Measurements from ENCODE around the gene LDB3. TPM values are rescaled to one million over a fixed set of nuclear protein-coding genes. Genes with fewer than 3 reads are reported as not detected.
A peak's percentile ranks its signal among the peaks of the same experiment; 100 is the strongest.

LDB3 gene
- total and polyA plus RNA-seq, 5 experiments from 2014 or later = 0.08 to 0.29 TPM; not detected in 3

GRCh38 chr10:86662186-86663045, 5.9 kb upstream of the LDB3 start:
- no peak overlapping the region for H3K4me3 Mint-ChIP-seq
- no peak for DNase-seq
- no peaks in the 10 kb centered on the region for H3K36me3 Mint-ChIP-seq
- no peaks in the 10 kb centered on the region for H3K9me3 Mint-ChIP-seq
- no peaks in the 10 kb centered on the region for H3K27me3 Mint-ChIP-seq
- POLR2A ChIA-PET = no interaction called here
- ATAC-seq = no peak
- H3K27ac Mint-ChIP-seq = no peak overlapping the region
- peaks cover 0 to 2% (median 0%) of the 10 kb centered on the region in 4 donors for H3K4me1 Mint-ChIP-seq

GRCh38 chr10:86663046-86663345, 5.3 kb upstream of the LDB3 start:
- H3K9me3 Mint-ChIP-seq = no peaks in the 10 kb centered on the region
- peaks cover 0 to 2% (median 0%) of the 10 kb centered on the region in 4 donors for H3K4me1 Mint-ChIP-seq
- DNase-seq (no peak), ATAC-seq (no peak)
- H3K27me3 Mint-ChIP-seq = no peaks in the 10 kb centered on the region
- H3K27ac Mint-ChIP-seq = no peak overlapping the region
- H3K4me3 Mint-ChIP-seq = no peak overlapping the region
- POLR2A ChIA-PET = no interaction called here
- no peaks in the 10 kb centered on the region for H3K36me3 Mint-ChIP-seq

DNA sequence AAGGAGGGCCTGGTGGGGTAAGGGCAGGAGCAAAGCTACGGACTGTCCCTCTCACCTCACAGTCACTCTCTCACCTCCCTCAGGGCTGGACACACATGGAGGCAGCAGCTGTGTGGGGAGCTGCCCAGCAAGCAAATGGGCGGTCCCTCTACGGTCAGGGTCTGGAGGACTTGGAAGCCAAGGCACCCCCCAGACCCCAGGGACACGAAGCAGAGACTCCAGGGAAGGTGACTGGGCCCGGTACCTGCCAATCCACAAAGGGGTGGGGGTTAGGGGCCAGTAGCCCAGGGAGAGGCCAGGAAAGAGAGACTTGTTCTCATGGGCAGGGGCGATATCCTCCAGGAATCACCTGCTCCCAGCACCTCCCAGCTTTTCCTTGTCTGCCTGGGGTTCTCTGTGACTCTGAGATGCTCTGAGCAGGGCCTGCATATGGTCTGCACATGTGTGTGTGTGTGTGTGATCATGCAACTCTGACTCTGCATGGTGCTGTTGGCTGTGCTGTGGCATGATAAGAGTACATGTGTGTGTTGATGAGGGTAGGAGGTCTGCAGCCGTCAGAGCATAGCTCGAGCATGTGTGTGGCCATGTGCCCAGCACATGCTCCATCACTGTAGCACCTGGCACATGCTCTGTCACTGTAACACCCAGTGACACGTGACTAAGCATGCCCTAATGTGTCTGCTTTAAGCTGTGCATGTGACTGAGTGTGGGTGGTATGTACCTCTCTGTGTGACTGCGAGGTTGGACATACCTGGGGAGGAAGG, 4.6 kb upstream of the LDB3 start:
- Mint-ChIP-seq H3K4me1 (peaks cover 0 to 2% (median 0%) of the 10 kb centered on the region in 4 donors), H3K4me3 (no peak overlapping the region), H3K27ac (no peak overlapping the region), H3K27me3 (no peaks in the 10 kb centered on the region), H3K9me3 (no peaks in the 10 kb centered on the region), H3K36me3 (no peaks in the 10 kb centered on the region)
- ATAC-seq = no peak
- POLR2A ChIA-PET = no interaction called here
- DNase-seq = no peak

DNA sequence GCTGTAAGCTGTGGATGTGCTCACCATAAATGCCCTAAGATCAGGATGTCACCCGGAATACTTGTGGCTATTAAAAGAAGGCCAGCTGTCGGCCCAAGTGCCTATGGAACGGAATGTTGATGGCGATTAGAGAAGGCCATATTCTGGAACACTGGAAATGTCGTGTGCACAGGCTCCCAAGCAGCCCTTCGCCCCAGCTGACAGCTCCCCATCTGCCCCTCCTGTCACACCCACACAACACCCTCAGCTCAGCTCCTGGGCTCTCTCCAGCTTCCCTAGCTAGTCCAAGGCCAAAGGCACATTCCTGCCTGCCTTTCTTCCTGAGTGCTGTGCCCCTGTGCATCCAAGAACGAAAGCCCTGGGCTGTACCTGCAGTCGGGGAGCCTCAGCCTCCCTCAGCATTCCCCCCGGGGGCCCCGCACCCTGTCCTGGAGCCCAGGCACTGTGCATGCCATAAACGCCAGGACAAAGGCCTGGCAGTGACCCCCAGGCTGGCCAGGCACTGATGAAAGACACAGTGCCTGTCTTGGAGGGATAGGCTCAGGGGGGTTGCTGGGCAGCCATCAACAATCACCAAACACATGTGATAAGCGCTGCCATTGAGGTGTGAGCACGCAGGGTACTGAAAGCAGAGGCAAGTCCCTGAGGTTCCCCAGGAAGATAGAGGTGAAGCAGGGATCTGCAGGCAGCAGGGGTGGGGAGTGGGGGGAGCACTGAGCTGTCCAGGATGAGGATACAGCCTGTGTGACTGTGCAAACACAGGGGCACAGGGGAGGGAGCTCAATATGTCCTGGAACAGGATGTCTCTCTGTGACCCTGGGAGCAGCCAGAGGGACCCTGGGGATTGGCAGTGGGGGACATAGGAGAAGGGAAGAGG, 3.7 kb upstream of the LDB3 start:
- POLR2A ChIA-PET = no interaction called here
- no peak for DNase-seq
- ATAC-seq = no peak
- Mint-ChIP-seq H3K27me3 (no peaks in the 10 kb centered on the region), H3K36me3 (no peaks in the 10 kb centered on the region), H3K27ac (no peak overlapping the region), H3K9me3 (no peaks in the 10 kb centered on the region), H3K4me3 (no peak overlapping the region), H3K4me1 (peaks cover 0 to 2% (median 0%) of the 10 kb centered on the region in 4 donors)

- no peaks in the 10 kb centered on the region for H3K36me3 Mint-ChIP-seq
- POLR2A ChIA-PET = no interaction called here
- DNase-seq (no peak), ATAC-seq (no peak)
- H3K4me1 Mint-ChIP-seq = peaks cover 0 to 2% (median 0%) of the 10 kb centered on the region in 4 donors
- H3K9me3 Mint-ChIP-seq = no peaks in the 10 kb centered on the region
- no peaks in the 10 kb centered on the region for H3K27me3 Mint-ChIP-seq
- no peak overlapping the region for H3K4me3 Mint-ChIP-seq
- H3K27ac Mint-ChIP-seq = no peak overlapping the region
Observed at GRCh38 chr10:86665218-86665607, 3.1 kb upstream of the LDB3 start.

DNA sequence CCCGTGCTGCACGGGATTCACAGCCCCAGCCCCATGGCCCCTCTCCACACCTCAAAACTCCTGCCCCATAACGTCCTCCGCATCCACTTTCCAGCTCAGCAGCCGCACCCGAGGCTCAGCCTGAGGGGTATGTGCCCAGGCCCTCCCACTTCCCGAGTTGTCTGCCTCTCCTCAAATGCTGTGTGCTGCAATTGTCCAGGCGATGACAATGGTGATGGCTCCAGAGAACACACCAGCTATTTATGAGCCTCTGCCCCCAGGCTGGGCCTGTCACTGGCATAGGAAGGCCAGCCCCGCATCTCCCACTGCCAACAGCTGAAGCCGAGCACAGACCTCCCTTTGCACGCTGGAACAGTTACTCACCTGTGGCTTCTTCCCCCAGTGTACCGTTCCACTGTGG, 2.4 kb upstream of the LDB3 start:
- Mint-ChIP-seq H3K36me3 (no peaks in the 10 kb centered on the region), H3K27me3 (no peaks in the 10 kb centered on the region), H3K4me3 (no peak overlapping the region), H3K9me3 (no peaks in the 10 kb centered on the region), H3K27ac (peak overlapping the region in 1 of 10 donors; percentile 28), H3K4me1 (peaks cover 0 to 2% (median 0%) of the 10 kb centered on the region in 4 donors)
- DNase-seq (no peak), ATAC-seq (no peak)
- POLR2A ChIA-PET = no interaction called here

GRCh38 chr10:86666538-86666937, 1.8 kb upstream of the LDB3 start:
- Mint-ChIP-seq H3K4me1 (peaks cover 0 to 2% (median 0%) of the 10 kb centered on the region in 4 donors), H3K27me3 (no peaks in the 10 kb centered on the region), H3K9me3 (no peaks in the 10 kb centered on the region), H3K4me3 (no peak overlapping the region), H3K36me3 (no peaks in the 10 kb centered on the region), H3K27ac (no peak overlapping the region)
- DNase-seq = no peak
- POLR2A ChIA-PET = no interaction called here
- ATAC-seq = no peak

DNA sequence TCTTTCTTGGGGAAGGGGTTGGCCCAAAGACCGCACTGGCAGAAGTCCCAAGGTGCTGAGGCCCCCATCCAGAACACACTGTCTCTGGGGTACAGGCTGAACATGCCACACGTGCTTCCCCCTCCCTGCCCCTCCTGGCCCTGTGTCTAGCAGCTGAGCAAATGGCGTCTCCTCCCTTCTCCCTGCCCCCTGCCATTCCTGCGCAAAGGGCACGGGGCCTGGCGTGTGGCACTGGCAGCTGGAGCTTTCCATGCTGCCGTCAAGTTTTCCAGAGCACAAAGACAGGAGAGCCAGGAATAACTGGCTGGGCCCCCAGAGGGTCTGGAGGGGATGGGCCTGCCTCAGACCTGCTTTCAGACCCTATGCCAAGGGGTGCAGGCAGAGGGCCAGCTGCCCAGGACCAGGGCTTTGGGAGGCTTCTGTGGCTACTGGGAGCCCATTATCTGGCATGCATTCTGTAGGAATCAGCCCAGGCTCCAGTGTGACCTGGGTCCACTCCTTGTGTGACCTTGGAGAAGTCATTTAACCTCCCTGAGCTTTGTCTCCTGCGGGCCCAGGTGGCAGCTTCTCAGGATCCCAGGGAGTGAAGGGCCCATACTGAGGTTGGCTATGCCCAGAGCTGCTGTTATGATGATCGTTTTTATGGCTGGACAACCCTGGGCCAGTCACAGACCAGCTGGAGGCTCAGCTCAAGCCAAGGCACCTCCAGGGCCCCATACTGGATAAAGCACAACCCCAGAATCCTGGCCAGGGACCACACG, 710 bp upstream of the LDB3 start:
- no peak overlapping the region for H3K27ac Mint-ChIP-seq
- no peaks in the 10 kb centered on the region for H3K27me3 Mint-ChIP-seq
- no peaks in the 10 kb centered on the region for H3K36me3 Mint-ChIP-seq
- H3K9me3 Mint-ChIP-seq = no peaks in the 10 kb centered on the region
- POLR2A ChIA-PET = no interaction called here
- H3K4me3 Mint-ChIP-seq = no peak overlapping the region
- no peak for ATAC-seq
- H3K4me1 Mint-ChIP-seq = no peaks in the 10 kb centered on the region
- no peak for DNase-seq

DNA sequence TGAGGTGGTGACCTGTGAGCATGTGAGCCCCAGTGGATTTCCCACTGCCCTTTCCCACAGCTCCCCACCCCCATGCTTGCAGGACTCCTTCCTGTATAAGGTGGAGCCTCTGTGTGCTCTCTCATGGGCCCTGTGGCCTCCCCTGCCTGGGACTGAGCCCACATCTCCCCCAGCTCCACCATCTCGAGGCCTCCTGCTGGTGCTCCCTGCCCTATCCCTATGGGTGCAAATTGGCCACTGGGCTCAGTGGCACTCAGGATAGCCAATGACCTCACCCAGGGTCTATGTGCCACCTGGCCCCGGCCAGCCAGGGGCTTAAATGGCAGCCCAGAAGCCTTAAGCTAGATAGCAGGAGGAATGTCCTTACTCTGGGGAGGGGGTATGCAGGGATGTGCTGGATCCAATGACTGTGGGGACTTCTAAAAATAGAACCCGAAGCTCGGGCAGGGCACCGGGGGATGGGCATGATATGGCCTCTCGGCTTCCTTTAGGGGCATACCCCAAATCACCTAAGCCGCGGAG, 2.0 kb downstream of the LDB3 start:
- Mint-ChIP-seq H3K27ac (no peak overlapping the region), H3K4me1 (no peaks in the 10 kb centered on the region), H3K9me3 (no peaks in the 10 kb centered on the region), H3K36me3 (no peaks in the 10 kb centered on the region), H3K4me3 (no peak overlapping the region), H3K27me3 (no peaks in the 10 kb centered on the region)
- ATAC-seq (no peak), DNase-seq (no peak)
- POLR2A ChIA-PET = interaction anchor here (0.6 kb wide), 1 partner anchor 9 kb away, joined by 3 read pairs; no protein-coding TSS in a partner anchor

DNA sequence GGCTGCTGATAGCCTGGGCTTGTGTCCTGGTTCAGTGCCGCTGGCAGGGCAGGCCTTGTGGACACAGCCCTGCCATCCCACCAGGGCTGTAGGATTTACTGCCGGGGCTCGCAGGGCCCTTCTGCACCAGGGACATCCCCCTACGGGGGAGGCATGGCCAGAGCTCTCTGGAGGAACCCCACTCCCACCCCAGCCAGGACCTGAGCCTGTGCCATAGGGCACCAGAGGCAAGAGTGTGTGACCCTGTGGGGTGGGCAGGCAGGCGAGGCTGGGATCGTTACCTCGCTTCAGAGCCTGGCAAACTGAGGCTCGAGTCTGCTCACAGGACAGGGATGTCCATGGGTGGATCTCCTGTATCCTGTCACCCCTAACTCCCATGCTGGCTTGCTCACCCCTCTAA, 2.6 kb downstream of the LDB3 start:
- no peaks in the 10 kb centered on the region for H3K27me3 Mint-ChIP-seq
- no peak overlapping the region for H3K4me3 Mint-ChIP-seq
- no peaks in the 10 kb centered on the region for H3K36me3 Mint-ChIP-seq
- POLR2A ChIA-PET = no interaction called here
- no peak for ATAC-seq
- DNase-seq = no peak
- no peaks in the 10 kb centered on the region for H3K9me3 Mint-ChIP-seq
- no peak overlapping the region for H3K27ac Mint-ChIP-seq
- H3K4me1 Mint-ChIP-seq = no peaks in the 10 kb centered on the region

DNA sequence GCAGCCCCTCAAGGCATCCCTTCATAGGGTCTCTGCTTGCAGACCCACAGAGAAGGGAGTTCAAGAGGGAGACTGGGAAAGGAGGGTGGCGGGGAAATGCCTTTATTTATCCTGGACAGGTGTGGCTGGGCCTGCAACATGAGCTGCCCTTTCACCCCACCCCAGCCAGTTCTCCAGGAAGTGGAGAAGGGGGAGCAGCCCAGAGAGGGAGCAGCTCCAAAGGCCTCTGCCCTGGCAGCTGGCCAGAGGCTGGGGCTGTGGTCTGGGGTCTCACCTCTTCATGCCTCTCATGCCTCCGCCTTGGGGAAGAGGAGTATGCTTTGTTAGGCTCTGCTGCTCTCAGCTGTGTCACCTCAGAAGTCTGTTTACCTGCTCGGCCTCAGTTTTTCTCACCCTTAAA, 3.1 kb downstream of the LDB3 start:
- Mint-ChIP-seq H3K4me1 (no peaks in the 10 kb centered on the region), H3K9me3 (no peaks in the 10 kb centered on the region), H3K27ac (no peak overlapping the region), H3K27me3 (no peaks in the 10 kb centered on the region), H3K4me3 (no peak overlapping the region), H3K36me3 (no peaks in the 10 kb centered on the region)
- POLR2A ChIA-PET = no interaction called here
- no peak for ATAC-seq
- DNase-seq = no peak

DNA sequence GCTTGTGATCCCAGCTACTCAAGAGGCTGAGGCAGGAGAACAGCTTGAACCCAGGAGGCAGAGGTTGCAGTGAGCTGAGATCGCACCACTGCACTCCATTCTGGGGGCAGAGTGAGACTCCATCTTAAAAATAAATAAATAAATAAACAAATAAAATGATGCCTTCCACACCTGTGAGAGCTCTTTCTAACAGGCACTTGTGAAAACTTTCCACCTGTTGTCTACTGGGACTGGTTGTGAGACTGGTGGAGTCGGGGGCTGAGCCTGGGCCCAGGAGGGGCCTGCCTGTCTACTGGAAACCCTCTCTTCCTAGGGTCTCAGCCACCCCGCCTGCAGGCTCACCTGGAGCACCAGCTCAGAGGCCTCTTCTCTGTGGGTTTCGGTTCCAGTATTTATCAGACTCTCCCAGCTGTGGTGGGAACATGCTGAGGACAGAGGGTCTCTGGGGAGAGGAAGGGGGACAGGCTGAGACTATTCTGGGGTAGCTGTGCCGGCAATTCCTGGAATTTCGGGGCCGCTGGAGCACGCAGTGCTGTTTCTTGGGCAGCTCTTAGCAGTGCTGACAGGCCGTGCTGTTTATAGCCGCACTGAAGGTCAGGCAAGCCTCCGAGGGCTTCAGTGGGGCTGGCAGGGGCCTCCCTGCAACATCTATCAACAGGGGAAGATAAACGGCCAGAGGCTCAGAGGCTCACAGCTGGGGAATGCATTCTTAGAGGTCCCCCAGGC, 3.8 kb downstream of the LDB3 start:
- no peaks in the 10 kb centered on the region for H3K36me3 Mint-ChIP-seq
- no peak overlapping the region for H3K4me3 Mint-ChIP-seq
- no peak overlapping the region for H3K27ac Mint-ChIP-seq
- no peaks in the 10 kb centered on the region for H3K9me3 Mint-ChIP-seq
- no peaks in the 10 kb centered on the region for H3K27me3 Mint-ChIP-seq
- no peaks in the 10 kb centered on the region for H3K4me1 Mint-ChIP-seq
- POLR2A ChIA-PET = no interaction called here
- no peak for DNase-seq
- no peak for ATAC-seq

Measured in naive thymus-derived CD8-positive, alpha-beta T cell (primary cell).